Spinal cord (tissue), 10 donors: ENCODE results near the gene ATP2B1. TPM values are rescaled to one million over a fixed set of nuclear protein-coding genes. Genes with fewer than 3 reads are reported as not detected.

ENCODE experiments used
- DNase-seq, 6 donors: peaks; one replicate each; pipeline versions ENCODE4 v3.0.0 to v3.0.0-alpha.2; 2013 to 2015; ENCODE audit warnings: low spot score in 6 of 6, low read depth in 4 of 6
- H3K27ac ChIP-seq: one replicate; pipeline ENCODE4 v1.5.1; 2013; ENCODE audit warnings: low read depth, low read length, control low read depth
- H3K27me3 ChIP-seq: one replicate; pipeline ENCODE4 v1.6.1; 2013; ENCODE audit warnings: low read length; ENCODE audit not compliant: control insufficient read depth, insufficient read depth
- H3K36me3 ChIP-seq: one replicate; pipeline ENCODE4 v1.6.1; 2013; ENCODE audit warnings: low read length; ENCODE audit not compliant: control insufficient read depth, insufficient read depth
- H3K4me1 ChIP-seq: one replicate; pipeline ENCODE4 v1.6.1; 2013; ENCODE audit warnings: low read length; ENCODE audit not compliant: control insufficient read depth, insufficient read depth
- H3K4me3 ChIP-seq: one replicate; pipeline ENCODE4 v1.5.1; 2013; ENCODE audit warnings: low read depth, low read length, control low read depth
- H3K9me3 ChIP-seq: one replicate; pipeline ENCODE4 v1.6.1; 2013; ENCODE audit warnings: low read length; ENCODE audit not compliant: control insufficient read depth, insufficient read depth
- WGBS: methylation state at CpG from one replicate; pipeline ENCODE4 v1.1.5; 2013; ENCODE audit warnings: missing lambda C conversion rate; ENCODE audit not compliant: insufficient coverage; 5-methylcytosine and 5-hydroxymethylcytosine counted together
- polyA plus RNA-seq, 2 donors: library from polyadenylated mRNA; unstranded; fragments of 120-200 nt; gene quantifications; one replicate each; pipeline ENCODE4 v1.2.1, GENCODE V29; 2013; ENCODE audit not compliant: insufficient read length in 2 of 2
- total RNA-seq, 2 donors: library from RNA; depleted of rRNA in 1 of 2; stranded (reverse); fragments of 120-200 nt in 1 of 2; fragments of >200 nt in 1 of 2; gene quantifications; one replicate each; pipeline versions ENCODE4 v1.2.3 to v1.2.4, GENCODE V29; 2013 to 2014
- donor health status: healthy.

Gene ATP2B1
- total and polyA plus RNA-seq, 4 donors, result 70.1 to 158 (median 82.4) TPM

- Histone ChIP-seq H3K27me3 (no peaks in the 10 kb centered on the region), H3K36me3 (no peaks in the 10 kb centered on the region), H3K27ac (no peak overlapping the region), H3K4me1 (no peaks in the 10 kb centered on the region), H3K9me3 (no peaks in the 10 kb centered on the region), H3K4me3 (no peak overlapping the region)
- DNase-seq, result no peak
Observed at GRCh38 chr12:89589753-89590152, 118.9 kb downstream of the ATP2B1 start.

GRCh38 chr12:89578499-89578898, 130.1 kb downstream of the ATP2B1 start:
- DNase-seq, result no peak
- Histone ChIP-seq H3K36me3 (no peaks in the 10 kb centered on the region), H3K4me1 (no peaks in the 10 kb centered on the region), H3K27ac (no peak overlapping the region), H3K27me3 (no peaks in the 10 kb centered on the region), H3K4me3 (no peak overlapping the region), H3K9me3 (no peaks in the 10 kb centered on the region)
- no CpG with 5 or more reads among the region's 2 CpGs for whole genome bisulfite sequencing

DNA sequence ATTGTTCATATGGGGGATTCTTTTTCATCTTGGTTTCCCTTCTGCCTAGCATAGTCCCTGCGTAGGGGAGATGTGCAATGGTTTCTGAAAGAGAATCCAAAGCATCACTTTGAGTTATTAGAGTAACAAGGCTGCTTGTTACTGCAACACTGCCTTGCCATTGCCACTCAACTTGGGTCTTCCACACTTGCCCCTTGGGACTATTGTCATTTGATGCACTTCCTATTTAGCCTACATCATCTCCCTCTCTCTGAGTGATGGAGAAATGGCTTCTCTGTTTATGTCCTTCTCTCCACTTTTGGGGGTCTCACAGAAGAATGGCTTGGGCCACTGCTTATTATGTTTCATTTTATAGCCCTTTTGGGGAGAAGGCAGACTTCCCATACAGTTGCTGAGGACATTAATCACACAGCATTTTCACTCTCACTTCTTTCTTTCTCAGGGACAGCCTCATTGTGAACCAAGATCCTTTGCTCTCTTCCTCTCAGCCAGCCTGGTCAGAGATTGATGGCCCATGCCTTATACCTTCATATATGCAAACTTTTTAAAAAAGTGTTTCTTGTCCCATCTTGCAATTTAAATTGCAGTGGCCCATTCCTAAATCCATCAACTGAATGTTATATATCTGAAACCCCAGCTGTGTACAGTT, 131.9 kb downstream of the ATP2B1 start:
- Histone ChIP-seq H3K9me3 (no peaks in the 10 kb centered on the region), H3K27me3 (no peaks in the 10 kb centered on the region), H3K36me3 (no peaks in the 10 kb centered on the region), H3K4me3 (no peak overlapping the region), H3K4me1 (no peaks in the 10 kb centered on the region), H3K27ac (no peak overlapping the region)
- DNase-seq, result no peak
- 100% methylated on average over 1 of the region's 1 CpG for whole genome bisulfite sequencing

DNA sequence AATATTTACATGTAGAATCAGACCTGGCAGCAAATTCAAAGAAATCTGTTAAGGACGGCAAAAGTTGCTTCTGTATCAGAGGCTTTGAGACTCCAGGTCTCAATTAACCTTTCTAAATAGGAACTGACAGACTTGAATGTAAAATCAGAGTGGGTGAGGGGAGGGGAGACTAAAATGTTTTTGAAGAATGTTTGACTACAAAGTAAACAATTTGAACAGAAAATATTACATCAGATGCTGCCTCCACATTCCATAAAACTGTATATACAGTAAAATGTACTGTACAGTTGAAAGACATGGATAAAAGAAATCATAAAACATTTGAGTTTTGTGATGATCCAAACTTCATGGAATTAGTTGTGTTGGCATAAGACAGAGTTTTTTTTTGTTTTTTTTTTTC, 133.3 kb downstream of the ATP2B1 start:
- no CpG with 5 or more reads among the region's 1 CpG for WGBS
- Histone ChIP-seq H3K36me3 (no peaks in the 10 kb centered on the region), H3K4me1 (no peaks in the 10 kb centered on the region), H3K4me3 (no peak overlapping the region), H3K27me3 (no peaks in the 10 kb centered on the region), H3K27ac (no peak overlapping the region), H3K9me3 (no peaks in the 10 kb centered on the region)
- no peak for DNase-seq

GRCh38 chr12:89574736-89575208, 133.9 kb downstream of the ATP2B1 start:
- H3K9me3 ChIP-seq, result no peaks in the 10 kb centered on the region
- H3K27ac ChIP-seq, result no peak overlapping the region
- WGBS, result no CpG with 5 or more reads among the region's 2 CpGs
- no peaks in the 10 kb centered on the region for H3K27me3 ChIP-seq
- no peak overlapping the region for H3K4me3 ChIP-seq
- no peaks in the 10 kb centered on the region for H3K4me1 ChIP-seq
- DNase-seq, result peak in 2 of 6 donors; percentile 12 to 44
- no peaks in the 10 kb centered on the region for H3K36me3 ChIP-seq

- Histone ChIP-seq H3K9me3 (no peaks in the 10 kb centered on the region), H3K4me3 (no peak overlapping the region), H3K36me3 (no peaks in the 10 kb centered on the region), H3K27ac (no peak overlapping the region), H3K27me3 (no peaks in the 10 kb centered on the region), H3K4me1 (no peaks in the 10 kb centered on the region)
- no peak for DNase-seq
- WGBS, result no CpG with 5 or more reads among the region's 5 CpGs
Observed at GRCh38 chr12:89573051-89573810, 135.4 kb downstream of the ATP2B1 start.

GRCh38 chr12:89571491-89572195, 137.0 kb downstream of the ATP2B1 start:
- no peak overlapping the region for H3K27ac ChIP-seq
- H3K27me3 ChIP-seq, result no peaks in the 10 kb centered on the region
- H3K4me3 ChIP-seq, result no peak overlapping the region
- WGBS, result 89% methylated on average over 4 of the region's 4 CpGs
- no peaks in the 10 kb centered on the region for H3K4me1 ChIP-seq
- H3K36me3 ChIP-seq, result no peaks in the 10 kb centered on the region
- no peaks in the 10 kb centered on the region for H3K9me3 ChIP-seq
- DNase-seq, result no peak

DNA sequence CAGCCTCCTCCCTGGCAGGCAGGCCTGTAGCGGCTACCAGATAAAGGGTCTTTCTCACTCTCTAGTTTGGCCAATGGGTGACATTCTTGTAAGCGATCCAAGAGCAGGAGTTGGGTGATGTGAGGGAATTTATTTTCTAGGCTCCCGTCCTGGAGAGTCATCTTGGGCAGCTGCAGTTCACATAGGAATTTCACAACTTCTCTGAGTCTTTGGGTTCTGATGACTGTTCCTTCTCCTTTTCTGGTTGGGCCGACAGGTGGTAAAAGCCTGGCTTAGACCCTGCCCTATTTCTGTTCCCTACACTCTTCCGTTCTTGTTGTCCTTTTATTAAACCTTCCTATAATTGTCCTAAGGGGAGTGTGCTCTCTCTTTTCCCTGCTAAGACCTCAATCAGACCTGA, 140.2 kb downstream of the ATP2B1 start:
- H3K4me1 ChIP-seq, result no peaks in the 10 kb centered on the region
- H3K36me3 ChIP-seq, result no peaks in the 10 kb centered on the region
- no peaks in the 10 kb centered on the region for H3K9me3 ChIP-seq
- H3K27me3 ChIP-seq, result no peaks in the 10 kb centered on the region
- DNase-seq, result no peak
- H3K27ac ChIP-seq, result no peak overlapping the region
- 83% methylated on average over 3 of the region's 5 CpGs for WGBS
- no peak overlapping the region for H3K4me3 ChIP-seq

GRCh38 chr12:89567691-89568239, 140.9 kb downstream of the ATP2B1 start:
- Histone ChIP-seq H3K36me3 (no peaks in the 10 kb centered on the region), H3K4me3 (no peak overlapping the region), H3K4me1 (no peaks in the 10 kb centered on the region), H3K27me3 (no peaks in the 10 kb centered on the region), H3K9me3 (no peaks in the 10 kb centered on the region), H3K27ac (no peak overlapping the region)
- DNase-seq, result no peak
- 96% methylated on average over 2 of the region's 3 CpGs for WGBS
